HepG2 (cell line): ENCODE data around the gene PTMA. TPM values are rescaled to one million over a fixed set of nuclear protein-coding genes. Genes with fewer than 3 reads are reported as not detected.

Experiments
- ERF ChIP-seq: IDR thresholded peaks from 2 replicates; pipeline ENCODE4 v1.6.1; 2018; ENCODE audit warnings: missing biosample characterization, missing genetic modification reagents
- FOXP4 ChIP-seq: sonication (generic); formaldehyde crosslinking; IDR thresholded peaks from 2 replicates; pipeline ENCODE4 v1.4.0; 2020; ENCODE audit warnings: missing genetic modification reagents
- HBP1 ChIP-seq: IDR thresholded peaks from 2 replicates; pipeline ENCODE4 v1.6.1; 2016; ENCODE audit warnings: low read depth, control low read depth
- MYPOP ChIP-seq: sonication (generic); formaldehyde crosslinking; IDR thresholded peaks from 2 replicates; pipeline ENCODE4 v1.8.1; 2023; ENCODE audit warnings: mild to moderate bottlenecking, moderate library complexity, missing genetic modification reagents
- NR1H2 ChIP-seq: sonication (generic); formaldehyde crosslinking; IDR thresholded peaks from 2 replicates; pipeline ENCODE4 v1.8.1; 2022; ENCODE audit warnings: low read depth, missing genetic modification reagents, borderline replicate concordance
- PTBP1 ChIP-seq: fragments of 200-400 bp; formaldehyde crosslinking; IDR thresholded peaks from 2 replicates; pipeline ENCODE4 v1.6.1; 2018; ENCODE audit warnings: low read length, low read depth; ENCODE audit not compliant: poor library complexity, severe bottlenecking
- STAT5B ChIP-seq: sonication (generic); formaldehyde crosslinking; IDR thresholded peaks from 2 replicates; pipeline ENCODE4 v1.4.0; 2020; ENCODE audit warnings: missing genetic modification reagents
- TFAP4 ChIP-seq: sonication (generic); IDR thresholded peaks from 2 replicates; pipeline ENCODE4 v1.6.1; 2016; ENCODE audit warnings: low read depth, borderline replicate concordance
- TP53 ChIP-seq: sonication (generic); formaldehyde crosslinking; conservative IDR thresholded peaks from 2 replicates; pipeline ENCODE4 v1.4.0; 2020; ENCODE audit warnings: missing genetic modification reagents
- ZNF180 ChIP-seq: sonication (generic); formaldehyde crosslinking; IDR thresholded peaks from 2 replicates; pipeline ENCODE4 v1.4.0; 2020; ENCODE audit warnings: low read depth, missing genetic modification reagents, borderline replicate concordance
- ZNF30 ChIP-seq: sonication (generic); formaldehyde crosslinking; IDR thresholded peaks from 2 replicates; pipeline ENCODE4 v1.5.0; 2020; ENCODE audit warnings: mild to moderate bottlenecking, missing genetic modification reagents
- ZNF530 ChIP-seq: sonication (generic); formaldehyde crosslinking; IDR thresholded peaks from 2 replicates; pipeline ENCODE4 v1.5.0; 2020; ENCODE audit warnings: low read depth, mild to moderate bottlenecking, missing genetic modification reagents
- ZNF619 ChIP-seq: sonication (generic); formaldehyde crosslinking; IDR thresholded peaks from 2 replicates; pipeline ENCODE4 v1.4.0; 2020; ENCODE audit warnings: mild to moderate bottlenecking, missing genetic modification reagents
- ZNF7 ChIP-seq: IDR thresholded peaks from 2 replicates; pipeline ENCODE4 v1.6.1; 2016; ENCODE audit warnings: missing biosample characterization, missing genetic modification reagents
- polyA plus RNA-seq, 8 experiments: library from polyadenylated mRNA; depleted of rRNA in 3 of 8; stranded (reverse) in 7 of 8; unstranded in 1 of 8; fragments of >200 nt; fragmentation: Illumina TruSeq in 4 of 8; extraction: Trizol in 4 of 8; gene quantifications; 2 replicates each; pipeline versions ENCODE4 v1.2.1 to v1.2.3, GENCODE V29; 2011 to 2016; ENCODE audit warnings: low read depth in 4 of 8, missing spikeins in 1 of 8, mixed read lengths in 1 of 8; ENCODE audit not compliant: insufficient read depth in 1 of 8
- total RNA-seq, 5 experiments: library from RNA; depleted of rRNA; stranded (reverse); fragments of >200 nt; fragmentation: Illumina TruSeq; extraction: Trizol; gene quantifications; 2 replicates each; pipeline ENCODE4 v1.2.3, GENCODE V29; 2016; ENCODE audit warnings: low read depth in 1 of 5
- TF ChIP-seq, protein P1 (sequence below): sonication (generic); formaldehyde crosslinking; conservative IDR thresholded peaks from 2 replicates; pipeline ENCODE4 v1.4.0; 2020; ENCODE audit warnings: mild to moderate bottlenecking, missing genetic modification reagents, moderate library complexity
- TF ChIP-seq, protein P2 (sequence below): sonication (generic); formaldehyde crosslinking; IDR thresholded peaks from 2 replicates; pipeline ENCODE4 v1.8.1; 2023; ENCODE audit warnings: mild to moderate bottlenecking, missing genetic modification reagents, borderline replicate concordance
- TF ChIP-seq, protein P3 (sequence below): sonication (generic); formaldehyde crosslinking; conservative IDR thresholded peaks from 2 replicates; pipeline ENCODE4 v1.4.0; 2020; ENCODE audit warnings: missing genetic modification reagents

PTMA gene
- total and polyA plus RNA-seq, 2 of the 13 experiments (the other 11 are each of a cell fraction or from before 2014, with no cell fraction given), result 190 to 1,086 TPM

DNA sequence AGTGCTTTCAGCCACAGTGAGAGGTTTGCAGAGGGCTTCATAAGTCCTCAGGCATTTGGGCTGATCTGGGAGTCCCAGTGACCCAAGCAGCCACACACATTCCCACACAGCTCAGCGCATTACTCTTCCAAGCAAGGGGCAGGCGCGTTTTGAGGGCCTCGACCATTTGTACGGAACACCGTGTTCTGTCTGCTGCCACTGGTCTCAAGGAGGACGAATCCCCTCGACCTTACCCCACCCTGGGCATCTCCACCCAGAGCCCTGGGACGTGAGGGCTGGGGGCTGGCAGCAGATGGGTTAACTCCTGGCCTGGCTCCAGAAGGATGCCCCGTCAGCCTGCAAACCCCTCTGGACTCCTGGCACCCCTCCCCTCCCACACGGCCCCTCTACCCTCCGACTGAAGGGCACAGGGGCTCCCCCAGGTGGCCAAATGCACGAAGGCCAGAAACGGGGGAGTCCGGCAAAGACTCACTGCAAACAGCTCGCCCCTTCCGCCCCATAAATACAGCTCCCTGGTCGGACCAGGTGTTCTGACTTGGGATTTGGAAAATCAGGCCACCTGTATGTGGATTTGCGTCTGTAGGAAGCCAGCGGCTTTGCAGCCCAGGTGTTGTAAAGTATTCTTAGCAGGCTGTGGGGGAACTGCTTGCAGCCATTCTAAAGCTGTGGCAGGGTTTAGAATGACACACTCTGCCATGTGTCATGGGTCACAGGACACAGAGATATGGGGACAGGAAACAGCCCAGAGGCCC, 33.6 kb upstream of the PTMA start (continued):
- 0 out of 2 replicates have a peak, but pooled peaks have one; percentile 16 for TF ChIP-seq TFAP4
- TF ChIP-seq STAT5B, result no peak
- no peak for TF ChIP-seq ZNF7
- TF ChIP-seq ZNF30, result no peak
- no peak for TF ChIP-seq HBP1 (CRISPR knock-in tag)
- TF ChIP-seq, protein P1, sequence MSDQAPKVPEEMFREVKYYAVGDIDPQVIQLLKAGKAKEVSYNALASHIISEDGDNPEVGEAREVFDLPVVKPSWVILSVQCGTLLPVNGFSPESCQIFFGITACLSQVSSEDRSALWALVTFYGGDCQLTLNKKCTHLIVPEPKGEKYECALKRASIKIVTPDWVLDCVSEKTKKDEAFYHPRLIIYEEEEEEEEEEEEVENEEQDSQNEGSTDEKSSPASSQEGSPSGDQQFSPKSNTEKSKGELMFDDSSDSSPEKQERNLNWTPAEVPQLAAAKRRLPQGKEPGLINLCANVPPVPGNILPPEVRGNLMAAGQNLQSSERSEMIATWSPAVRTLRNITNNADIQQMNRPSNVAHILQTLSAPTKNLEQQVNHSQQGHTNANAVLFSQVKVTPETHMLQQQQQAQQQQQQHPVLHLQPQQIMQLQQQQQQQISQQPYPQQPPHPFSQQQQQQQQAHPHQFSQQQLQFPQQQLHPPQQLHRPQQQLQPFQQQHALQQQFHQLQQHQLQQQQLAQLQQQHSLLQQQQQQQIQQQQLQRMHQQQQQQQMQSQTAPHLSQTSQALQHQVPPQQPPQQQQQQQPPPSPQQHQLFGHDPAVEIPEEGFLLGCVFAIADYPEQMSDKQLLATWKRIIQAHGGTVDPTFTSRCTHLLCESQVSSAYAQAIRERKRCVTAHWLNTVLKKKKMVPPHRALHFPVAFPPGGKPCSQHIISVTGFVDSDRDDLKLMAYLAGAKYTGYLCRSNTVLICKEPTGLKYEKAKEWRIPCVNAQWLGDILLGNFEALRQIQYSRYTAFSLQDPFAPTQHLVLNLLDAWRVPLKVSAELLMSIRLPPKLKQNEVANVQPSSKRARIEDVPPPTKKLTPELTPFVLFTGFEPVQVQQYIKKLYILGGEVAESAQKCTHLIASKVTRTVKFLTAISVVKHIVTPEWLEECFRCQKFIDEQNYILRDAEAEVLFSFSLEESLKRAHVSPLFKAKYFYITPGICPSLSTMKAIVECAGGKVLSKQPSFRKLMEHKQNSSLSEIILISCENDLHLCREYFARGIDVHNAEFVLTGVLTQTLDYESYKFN (CRISPR knock-in tag), result no peak
- TF ChIP-seq FOXP4, result no peak
- TF ChIP-seq NR1H2 (CRISPR knock-in tag), result no peak
- TF ChIP-seq, protein P2, sequence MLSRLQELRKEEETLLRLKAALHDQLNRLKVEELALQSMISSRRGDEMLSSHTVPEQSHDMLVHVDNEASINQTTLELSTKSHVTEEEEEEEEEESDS (CRISPR knock-in tag), result no peak
- 0 out of 2 replicates have a peak, but pooled peaks have one; percentile 38 for TF ChIP-seq ERF (CRISPR knock-in tag)
- peak; percentile 14; the same call in 1 of the 2 replicates for TF ChIP-seq MYPOP (CRISPR knock-in tag)
- TF ChIP-seq, protein P3, sequence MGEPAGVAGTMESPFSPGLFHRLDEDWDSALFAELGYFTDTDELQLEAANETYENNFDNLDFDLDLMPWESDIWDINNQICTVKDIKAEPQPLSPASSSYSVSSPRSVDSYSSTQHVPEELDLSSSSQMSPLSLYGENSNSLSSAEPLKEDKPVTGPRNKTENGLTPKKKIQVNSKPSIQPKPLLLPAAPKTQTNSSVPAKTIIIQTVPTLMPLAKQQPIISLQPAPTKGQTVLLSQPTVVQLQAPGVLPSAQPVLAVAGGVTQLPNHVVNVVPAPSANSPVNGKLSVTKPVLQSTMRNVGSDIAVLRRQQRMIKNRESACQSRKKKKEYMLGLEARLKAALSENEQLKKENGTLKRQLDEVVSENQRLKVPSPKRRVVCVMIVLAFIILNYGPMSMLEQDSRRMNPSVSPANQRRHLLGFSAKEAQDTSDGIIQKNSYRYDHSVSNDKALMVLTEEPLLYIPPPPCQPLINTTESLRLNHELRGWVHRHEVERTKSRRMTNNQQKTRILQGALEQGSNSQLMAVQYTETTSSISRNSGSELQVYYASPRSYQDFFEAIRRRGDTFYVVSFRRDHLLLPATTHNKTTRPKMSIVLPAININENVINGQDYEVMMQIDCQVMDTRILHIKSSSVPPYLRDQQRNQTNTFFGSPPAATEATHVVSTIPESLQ (CRISPR knock-in tag), result no peak
- no peak for TF ChIP-seq ZNF619 (CRISPR knock-in tag)
- TF ChIP-seq ZNF530 (CRISPR knock-in tag), result no peak
- TF ChIP-seq ZNF180 (CRISPR knock-in tag), result no peak
- TF ChIP-seq TP53 (CRISPR knock-in tag), result no peak
- peak; percentile 76 for TF ChIP-seq PTBP1
